AG09319 (cell line): ENCODE data around the gene AFF1.
A peak's percentile ranks its signal among the peaks of the same experiment; 100 is the strongest.

Experiments used
- DNase-seq: peaks from one replicate; pipeline ENCODE4 v3.0.0-alpha.2; 2010; ENCODE audit warnings: low read depth; ENCODE audit errors: extremely low read depth
- CTCF ChIP-seq: IDR thresholded peaks from 2 replicates; pipeline ENCODE4 v1.5.1; 2011; ENCODE audit warnings: low read depth, mild to moderate bottlenecking, inconsistent platforms, low read length, moderate library complexity

AFF1 gene

GRCh38 chr4:87180767-87181166 is 246.0 kb downstream of the AFF1 start:
- no peak for DNase-seq
- no peak for TF ChIP-seq CTCF

- no peak for TF ChIP-seq CTCF
- DNase-seq, result no peak
These were observed 250.5 kb downstream of the AFF1 start for GRCh38 chr4:87185146-87185870.

- TF ChIP-seq CTCF, result no peak
- peak; percentile 8 for DNase-seq
These were observed 253.2 kb downstream of the AFF1 start for GRCh38 chr4:87188048-87188447.

- no peak for TF ChIP-seq CTCF
- DNase-seq, result no peak
These were observed 254.1 kb downstream of the AFF1 start for GRCh38 chr4:87188932-87189331.
